Islet precursor cell (in vitro differentiated cells): ENCODE results near the gene GRB10.

Experiments
- DNase-seq: peaks from one replicate; pipeline ENCODE4 v3.0.0-alpha.2; 2018

The GRB10 gene

GRCh38 chr7:50714857-50715256 lies 67.8 kb downstream of the GRB10 start:
- no peak for DNase-seq

GRCh38 chr7:50713123-50713965 lies 69.4 kb downstream of the GRB10 start:
- DNase-seq, result no peak

GRCh38 chr7:50712252-50713122 lies 70.2 kb downstream of the GRB10 start:
- DNase-seq, result no peak

- no peak for DNase-seq
Measured at GRCh38 chr7:50711271-50712175, 71.2 kb downstream of the GRB10 start.

- no peak for DNase-seq
Measured at GRCh38 chr7:50710441-50711154, 72.1 kb downstream of the GRB10 start.

- DNase-seq, result no peak
Measured at GRCh38 chr7:50709151-50709550, 73.5 kb downstream of the GRB10 start.

- DNase-seq, result peak; percentile 77
Measured at GRCh38 chr7:50707236-50708006, 75.3 kb downstream of the GRB10 start.

GRCh38 chr7:50706469-50706937 lies 76.2 kb downstream of the GRB10 start:
- DNase-seq, result no peak

- DNase-seq, result no peak
Measured at GRCh38 chr7:50704844-50705243, 77.9 kb downstream of the GRB10 start.

GRCh38 chr7:50703654-50704053 lies 79.0 kb downstream of the GRB10 start:
- DNase-seq, result no peak

GRCh38 chr7:50699143-50699542 lies 83.6 kb downstream of the GRB10 start:
- no peak for DNase-seq

- no peak for DNase-seq
Measured at GRCh38 chr7:50697748-50698147, 84.9 kb downstream of the GRB10 start.

- DNase-seq, result no peak
Measured at GRCh38 chr7:50696810-50697582, 85.7 kb downstream of the GRB10 start.

GRCh38 chr7:50695026-50695425 lies 87.7 kb downstream of the GRB10 start:
- no peak for DNase-seq

- no peak for DNase-seq
Measured at GRCh38 chr7:50693455-50694130, 89.1 kb downstream of the GRB10 start.

GRCh38 chr7:50690541-50691011 lies 92.1 kb downstream of the GRB10 start:
- no peak for DNase-seq

- no peak for DNase-seq
Measured at GRCh38 chr7:50688226-50688590, 94.5 kb downstream of the GRB10 start.

- no peak for DNase-seq
Measured at GRCh38 chr7:50687575-50688225, 95.0 kb downstream of the GRB10 start.

- no peak for DNase-seq
Measured at GRCh38 chr7:50687096-50687495, 95.6 kb downstream of the GRB10 start.
